H1 (cell line): ENCODE measurements around the gene KCP. TPM values are rescaled to one million over a fixed set of nuclear protein-coding genes. Genes with fewer than 3 reads are reported as not detected.
A peak's percentile ranks its signal among the peaks of the same experiment; 100 is the strongest.

Experiments used
- CTCF ChIA-PET: fragments of 300-600 bp; sonication (Branson Sonifier 250); formaldehyde crosslinking; loops from one replicate; lab custom pipeline; 2021; ENCODE audit not compliant: partially characterized antibody; lab: Charles Lee
- POLR2A ChIA-PET: fragments of 300-600 bp; sonication (Branson Sonifier 250); formaldehyde crosslinking; loops from one replicate; lab custom pipeline; 2021; ENCODE audit warnings: inconsistent platforms; ENCODE audit not compliant: partially characterized antibody; lab: Charles Lee
- DNase-seq, 2 experiments: peaks; one replicate each; pipeline versions ENCODE4 v3.0.0 to v3.0.0-alpha.2; 2010 to 2022; ENCODE audit warnings: low spot score in 2 of 2, low read depth in 1 of 2, mixed read lengths in 1 of 2
- FAIRE-seq: peaks from 2 replicates; lab custom pipeline; 2011; peaks lifted over from hg19 to GRCh38; lab: Jason Lieb, UNC
- H2AFZ ChIP-seq: 2 replicates; pipeline ENCODE4 v1.8.1; 2012; ENCODE audit warnings: low read length, inconsistent platforms
- H2AK5ac ChIP-seq: 2 replicates; pipeline ENCODE4 v1.6.1; 2013; ENCODE audit warnings: low read depth, low read length
- H2BK120ac ChIP-seq: replicated peaks from 2 replicates; pipeline ENCODE3; 2013; ENCODE audit warnings: low read depth, low read length, inconsistent platforms
- H2BK12ac ChIP-seq: 2 replicates; pipeline ENCODE4 v1.6.1; 2013; ENCODE audit warnings: low read depth, low read length
- H2BK15ac ChIP-seq: 2 replicates; pipeline ENCODE4 v1.6.1; 2013; ENCODE audit warnings: low read length
- H2BK20ac ChIP-seq: 2 replicates; pipeline ENCODE4 v1.6.1; 2013; ENCODE audit warnings: low read length
- H2BK5ac ChIP-seq: 2 replicates; pipeline ENCODE4 v1.6.1; 2013; ENCODE audit warnings: low read depth, low read length
- H3K14ac ChIP-seq: 2 replicates; pipeline ENCODE4 v1.6.1; 2013; ENCODE audit warnings: inconsistent platforms; ENCODE audit not compliant: insufficient read length
- H3K18ac ChIP-seq: 2 replicates; pipeline ENCODE4 v1.6.1; 2013; ENCODE audit warnings: low read length; ENCODE audit errors: extremely low read depth
- H3K23ac ChIP-seq: 2 replicates; pipeline ENCODE4 v1.6.1; 2013; ENCODE audit warnings: inconsistent platforms; ENCODE audit not compliant: insufficient read length
- H3K23me2 ChIP-seq: 2 replicates; pipeline ENCODE4 v1.6.1; 2013; ENCODE audit warnings: low read depth, low read length
- H3K27ac ChIP-seq: 2 replicates; pipeline ENCODE4 v1.6.1; 2011; ENCODE audit warnings: low read depth, low read length, inconsistent platforms
- H3K27me3 ChIP-seq, 4 experiments: replicated peaks in 1 of 4; 1 replicate in 1 of 4; 2 replicates in 3 of 4; pipeline versions ENCODE4 v1.6.1 to v1.8.1; 2011 to 2013; ENCODE audit warnings: low read length in 3 of 4, mild to moderate bottlenecking in 3 of 4, inconsistent platforms in 2 of 4, mixed read lengths in 2 of 4, moderate library complexity in 1 of 4; ENCODE audit not compliant: control insufficient read depth in 3 of 4, insufficient read depth in 3 of 4; ENCODE audit errors: extremely low read depth in 1 of 4
- H3K36me3 ChIP-seq, 4 experiments: 2 replicates each; pipeline versions ENCODE4 v1.6.1 to v1.8.1; 2011 to 2013; ENCODE audit warnings: mild to moderate bottlenecking in 4 of 4, low read length in 3 of 4, moderate library complexity in 2 of 4, control low read depth in 1 of 4, inconsistent platforms in 1 of 4; ENCODE audit not compliant: insufficient read depth in 4 of 4, control insufficient read depth in 2 of 4
- H3K4ac ChIP-seq: replicated peaks from 2 replicates; pipeline ENCODE3; 2013; ENCODE audit warnings: low read length, low read depth, mixed read lengths, inconsistent platforms; ENCODE audit not compliant: insufficient read length
- H3K4me1 ChIP-seq, 4 experiments: replicated peaks in 1 of 4; 1 replicate in 1 of 4; 2 replicates in 3 of 4; pipeline versions ENCODE4 v1.6.1 to v1.8.1; 2011 to 2013; ENCODE audit warnings: low read length in 3 of 4, inconsistent platforms in 2 of 4, mixed read lengths in 1 of 4; ENCODE audit not compliant: insufficient read depth in 4 of 4, control insufficient read depth in 3 of 4
- H3K4me2 ChIP-seq, 2 experiments: 2 replicates each; pipeline versions ENCODE4 v1.6.1 to v1.8.1; 2011 to 2013; ENCODE audit warnings: low read depth in 2 of 2, low read length in 2 of 2, control low read depth in 1 of 2, inconsistent platforms in 1 of 2, mild to moderate bottlenecking in 1 of 2; ENCODE audit not compliant: insufficient read depth in 1 of 2
- H3K4me3 ChIP-seq, 4 experiments: fragments of 200-600, 300-600 bp in 1 of 4; sonication (generic), shearing (Covaris generic), sonication (Bioruptor Twin) in 1 of 4; 2 replicates each; pipeline versions ENCODE4 v1.5.1 to v1.8.1; 2011 to 2016; ENCODE audit warnings: low read length in 4 of 4, low read depth in 3 of 4, control low read depth in 2 of 4, inconsistent platforms in 2 of 4, mild to moderate bottlenecking in 2 of 4, mixed read lengths in 1 of 4, moderate library complexity in 1 of 4; ENCODE audit not compliant: insufficient read depth in 2 of 4; ENCODE audit errors: extremely low read depth in 1 of 4
- H3K56ac ChIP-seq: replicated peaks from 2 replicates; pipeline ENCODE3; 2013; ENCODE audit warnings: low read depth, mild to moderate bottlenecking, mixed read lengths, low read length, inconsistent platforms; ENCODE audit not compliant: insufficient read length
- H3K79me1 ChIP-seq: 2 replicates; pipeline ENCODE4 v1.6.1; 2013; ENCODE audit warnings: low read depth, low read length, control low read depth
- H3K79me2 ChIP-seq, 2 experiments: 2 replicates each; pipeline versions ENCODE4 v1.6.1 to v1.8.1; 2012 to 2013; ENCODE audit warnings: low read length in 2 of 2, mild to moderate bottlenecking in 2 of 2, inconsistent platforms in 1 of 2; ENCODE audit not compliant: insufficient read depth in 2 of 2, control insufficient read depth in 1 of 2
- H3K9ac ChIP-seq, 4 experiments: replicated peaks in 1 of 4; 1 replicate in 1 of 4; 2 replicates in 3 of 4; pipeline versions ENCODE4 v1.6.1 to v1.8.1; 2011 to 2013; ENCODE audit warnings: low read depth in 3 of 4, low read length in 3 of 4, control low read depth in 2 of 4, mild to moderate bottlenecking in 2 of 4, moderate library complexity in 2 of 4, inconsistent platforms in 1 of 4; ENCODE audit errors: extremely low read depth in 1 of 4
- H3K9me3 ChIP-seq, 2 experiments: 2 replicates each; pipeline versions ENCODE4 v1.6.1 to v1.8.1; 2012 to 2013; ENCODE audit warnings: mild to moderate bottlenecking in 2 of 2, moderate library complexity in 2 of 2, control low read depth in 1 of 2, inconsistent platforms in 1 of 2, low read depth in 1 of 2, low read length in 1 of 2, mixed read lengths in 1 of 2; ENCODE audit not compliant: insufficient read depth in 2 of 2
- H4K20me1 ChIP-seq, 2 experiments: replicated peaks in 1 of 2; 2 replicates each; pipeline versions ENCODE3 to v1.8.1; 2011 to 2013; ENCODE audit warnings: inconsistent platforms in 2 of 2, low read length in 2 of 2, mild to moderate bottlenecking in 1 of 2; ENCODE audit not compliant: insufficient read depth in 2 of 2, control insufficient read depth in 1 of 2
- H4K5ac ChIP-seq: 2 replicates; pipeline ENCODE4 v1.6.1; 2013; ENCODE audit warnings: low read length, low read depth, mixed read lengths, inconsistent platforms; ENCODE audit not compliant: insufficient read length
- H4K8ac ChIP-seq: 2 replicates; pipeline ENCODE4 v1.8.0; 2013; ENCODE audit warnings: mild to moderate bottlenecking, moderate library complexity, low read length, inconsistent platforms; ENCODE audit not compliant: insufficient read depth; ENCODE audit errors: extremely low read depth
- H4K91ac ChIP-seq: replicated peaks from 2 replicates; pipeline ENCODE3; 2013; ENCODE audit warnings: low read length, mixed read lengths, inconsistent platforms; ENCODE audit not compliant: insufficient read length
- GABPA ChIP-seq: IDR thresholded peaks from 2 replicates; pipeline ENCODE4 v1.6.1; 2011; ENCODE audit warnings: mild to moderate bottlenecking, low read length, moderate library complexity, borderline replicate concordance; ENCODE audit not compliant: insufficient read depth
- MAX ChIP-seq: IDR thresholded peaks from 2 replicates; pipeline ENCODE4 v1.6.1; 2012; ENCODE audit warnings: inconsistent platforms
- NANOG ChIP-seq: IDR thresholded peaks from 2 replicates; pipeline ENCODE4 v1.6.1; 2011; ENCODE audit warnings: low read length, low read depth, mild to moderate bottlenecking, inconsistent platforms; ENCODE audit not compliant: insufficient read depth, poor library complexity, severe bottlenecking
- SIX5 ChIP-seq: IDR thresholded peaks from 2 replicates; pipeline ENCODE4 v1.6.1; 2011; ENCODE audit warnings: mild to moderate bottlenecking, low read depth, low read length
- ZNF274 ChIP-seq: IDR thresholded peaks from 2 replicates; pipeline ENCODE4 v1.7.0; 2012; ENCODE audit warnings: low read length, borderline replicate concordance; ENCODE audit errors: extremely low read depth
- WGBS, 2 experiments: shearing (Covaris generic) in 1 of 2; methylation state at CpG; one replicate each; pipeline versions ENCODE4 v1.1.6 to v1.1.7; 2013 to 2015; ENCODE audit warnings: low lambda C conversion rate in 2 of 2, mixed read lengths in 2 of 2, inconsistent platforms in 1 of 2, low coverage in 1 of 2, missing lambda C conversion rate in 1 of 2; ENCODE audit not compliant: insufficient replicate concordance in 2 of 2, insufficient coverage in 1 of 2, insufficient read length in 1 of 2; ENCODE audit errors: extremely low coverage in 1 of 2, missing lambda C conversion rate in 1 of 2; 5-methylcytosine and 5-hydroxymethylcytosine counted together
- polyA plus RNA-seq, 7 experiments: library from polyadenylated mRNA; depleted of rRNA in 3 of 7; stranded (reverse) in 5 of 7; unstranded in 2 of 7; fragments of >200 nt in 5 of 7; fragments of 200-250 nt in 2 of 7; gene quantifications; 1 replicate in 5 of 7; 2 replicates in 1 of 7; 4 replicates in 1 of 7; pipeline versions ENCODE4 v1.2.1 to v1.2.3, GENCODE V29; 2011 to 2013; ENCODE audit warnings: missing spikeins in 2 of 7, mixed read lengths in 2 of 7
- total RNA-seq: library from RNA; stranded (reverse); fragmentation: NEBNext Ultra II Directional; extraction: Animal tissue kit (Norgen Biotek cat#: 25700); gene quantifications from 2 replicates; pipeline ENCODE4 v1.2.1, GENCODE V29; 2021

KCP gene
- total and polyA plus RNA-seq, 2 of the 8 experiments (the other 6 are each of a cell fraction or from before 2014, with no cell fraction given) = 1.3 to 2.0 TPM

GRCh38 chr7:128879461-128879938 lies 31.0 kb downstream of the KCP start:
- Histone ChIP-seq H3K23me2 (peaks cover 2% of the 10 kb centered on the region; the same call in 1 of the 2 replicates), H3K27ac (no peak overlapping the region), H2BK15ac (peak overlapping the region; percentile 65; the same call in 1 of the 2 replicates), H3K4me1 (peaks cover 0 to 6% (median 4%) of the 10 kb centered on the region in 4 experiments; a peak in 4 of 7 replicates), H3K79me1 (no peaks in the 10 kb centered on the region), H4K8ac (peak overlapping the region; percentile 65), H2AFZ (0 out of 2 replicates have a peak overlapping the region, but pooled peaks have one; percentile 30), H3K79me2 (no peaks in the 10 kb centered on the region), H4K20me1 (no peaks in the 10 kb centered on the region), H3K56ac (no peak overlapping the region), H3K27me3 (no peaks in the 10 kb centered on the region; a peak in 1 of 7 replicates), H2BK5ac (no peak overlapping the region), H3K4me2 (peak overlapping the region in 1 of 2 experiments; percentile 32; a peak in 1 of 4 replicates), H3K23ac (no peak overlapping the region), H3K4ac (peak overlapping the region; percentile 78), H3K36me3 (no peaks in the 10 kb centered on the region), H3K4me3 (no peak overlapping the region), H3K9me3 (no peaks in the 10 kb centered on the region), H2BK12ac (peak overlapping the region; percentile 55; the same call in 1 of the 2 replicates), H3K9ac (no peak overlapping the region), H3K18ac (peak overlapping the region; percentile 60), H3K14ac (no peak overlapping the region), H2BK20ac (no peak overlapping the region), H2BK120ac (no peak overlapping the region), H4K5ac (peak overlapping the region; percentile 36), H4K91ac (peak overlapping the region; percentile 98), H2AK5ac (no peak overlapping the region)
- FAIRE-seq = no peak
- CTCF ChIA-PET = interaction anchor here (0.6 to 10.3 kb wide), 27 partner anchors 10 to 468 kb away, joined by 3 to 189 read pairs (median 7); partner anchors contain the start of genes ATP6V1F, CCDC136, GARIN1A and KCP
- WGBS, 2 experiments = 92% methylated on average over 18 of the region's 19 CpGs; no CpG with 5 or more reads in 1 of the 2 experiments
- POLR2A ChIA-PET = interaction anchor here (1.4 to 3.5 kb wide), 4 partner anchors 11 to 30 kb away, joined by 4 to 22 read pairs (median 9); partner anchors contain the start of genes ATP6V1F and KCP
- DNase-seq = no peak
- no peak for TF ChIP-seq ZNF274
- no peak for TF ChIP-seq NANOG
- TF ChIP-seq SIX5 = no peak
- TF ChIP-seq GABPA = no peak
- no peak for TF ChIP-seq MAX
